ENCODE results near the gene GNAI2. TPM values are rescaled to one million over a fixed set of nuclear protein-coding genes. Genes with fewer than 3 reads are reported as not detected.
A peak's percentile ranks its signal among the peaks of the same experiment; 100 is the strongest.

The GNAI2 gene
- total and polyA plus RNA-seq, 8 donors = 259 to 381 (median 269) TPM

GRCh38 chr3:50203809-50204803, 31.9 kb upstream of the GNAI2 start:
- H3K36me3 ChIP-seq = no peaks in the 10 kb centered on the region
- intact Hi-C loops (cut with DNase I) = no loop called here
- DNase-seq = no peak
- TF ChIP-seq CTCF (IDR thresholded peaks at IDR 0.05) = no peak
- peaks cover 9 to 13% of the 10 kb centered on the region in 2 donors for H3K4me1 ChIP-seq
- ATAC-seq = no peak
- peaks cover 28 to 74% of the 10 kb centered on the region in 2 donors for H3K27me3 ChIP-seq
- no peaks in the 10 kb centered on the region for H3K9me3 ChIP-seq
- no peak overlapping the region for H3K27ac ChIP-seq
- H3K4me3 ChIP-seq = no peak overlapping the region

- Histone ChIP-seq H3K9me3 (no peaks in the 10 kb centered on the region), H3K4me3 (peak within 1 kb of the TSS; percentile 12 to 23), H3K4me1 (peaks cover 9 to 13% of the 10 kb centered on the region in 2 donors), H3K27me3 (peaks cover 28 to 66% of the 10 kb centered on the region in 2 donors), H3K36me3 (no peaks in the 10 kb centered on the region), H3K27ac (no peak within 1 kb of the TSS)
- DNase-seq (peak in 1 of 4 donors; percentile 52), ATAC-seq (peak; percentile 78)
- no peak for TF ChIP-seq CTCF (IDR thresholded peaks at IDR 0.05)
- intact Hi-C loops (cut with DNase I) = no loop called here
Observed at GRCh38 chr3:50204804-50205412, 31.1 kb upstream of the GNAI2 start, which contains the start of gene SLC38A3. SLC38A3 (plus strand) TSS chr3:50205271; CDS start chr3:50214200, 8,929 bp downstream.

GRCh38 chr3:50205413-50206276, 30.4 kb upstream of the GNAI2 start:
- H3K36me3 ChIP-seq = no peaks in the 10 kb centered on the region
- no peak for TF ChIP-seq CTCF (IDR thresholded peaks at IDR 0.05)
- peaks cover 28 to 64% of the 10 kb centered on the region in 2 donors for H3K27me3 ChIP-seq
- ATAC-seq (peak; percentile 60), DNase-seq (peak in 2 of 4 donors; percentile 34 to 83)
- peak overlapping the region; percentile 12 to 23 for H3K4me3 ChIP-seq
- H3K4me1 ChIP-seq = peaks cover 9 to 13% of the 10 kb centered on the region in 2 donors
- H3K9me3 ChIP-seq = no peaks in the 10 kb centered on the region
- intact Hi-C loops (cut with DNase I) = no loop called here
- no peak overlapping the region for H3K27ac ChIP-seq

GRCh38 chr3:50207359-50208042, 28.5 kb upstream of the GNAI2 start:
- peaks cover 9 to 13% of the 10 kb centered on the region in 2 donors for H3K4me1 ChIP-seq
- no peak overlapping the region for H3K27ac ChIP-seq
- no peak for TF ChIP-seq CTCF (IDR thresholded peaks at IDR 0.05)
- no peak overlapping the region for H3K4me3 ChIP-seq
- peaks cover 28 to 49% of the 10 kb centered on the region in 2 donors for H3K27me3 ChIP-seq
- DNase-seq (no peak), ATAC-seq (no peak)
- no peaks in the 10 kb centered on the region for H3K36me3 ChIP-seq
- intact Hi-C loops (cut with DNase I) = no loop called here
- no peaks in the 10 kb centered on the region for H3K9me3 ChIP-seq
